Measurements from ENCODE around the gene ZNF608. TPM values are rescaled to one million over a fixed set of nuclear protein-coding genes. Genes with fewer than 3 reads are reported as not detected.

The ZNF608 gene
- polyA plus RNA-seq, 3 donors from 2014 or later: not detected

- Mint-ChIP-seq H3K4me1 (peaks cover 35 to 39% of the 10 kb centered on the region in 2 donors), H3K36me3 (no peaks in the 10 kb centered on the region), H3K27ac (no peak overlapping the region), H3K9me3 (peaks cover 0 to 4% (median 0%) of the 10 kb centered on the region in 6 donors), H3K27me3 (ENCODE audit: low read depth in 3 of 3) (peaks cover 9 to 36% (median 20%) of the 10 kb centered on the region in 3 donors), H3K4me3 (peak overlapping the region; percentile 72 to 85 (median 77))
- DNase-seq: peak in 1 of 3 donors; percentile 7
Observed at GRCh38 chr5:124746916-124747790, 714 bp upstream of the ZNF608 start.

- peaks cover 9 to 43% (median 20%) of the 10 kb centered on the region in 3 donors for H3K27me3 Mint-ChIP-seq (ENCODE audit: low read depth in 3 of 3)
- peaks cover 35 to 39% of the 10 kb centered on the region in 2 donors for H3K4me1 Mint-ChIP-seq
- no peak for DNase-seq
- peak overlapping the region in 2 of 5 donors; percentile 26 to 85 for H3K4me3 Mint-ChIP-seq
- peaks cover 0 to 7% (median 4%) of the 10 kb centered on the region in 6 donors for H3K9me3 Mint-ChIP-seq
- no peak overlapping the region for H3K27ac Mint-ChIP-seq
- H3K36me3 Mint-ChIP-seq: peaks cover 0 to 4% (median 0%) of the 10 kb centered on the region in 3 donors
Observed at GRCh38 chr5:124745007-124745927, 1.2 kb downstream of the ZNF608 start.

GRCh38 chr5:124744170-124744971 is 2.1 kb downstream of the ZNF608 start:
- Mint-ChIP-seq H3K4me1 (peaks cover 34 to 36% of the 10 kb centered on the region in 2 donors), H3K27ac (no peak overlapping the region), H3K9me3 (peaks cover 0 to 7% (median 4%) of the 10 kb centered on the region in 6 donors), H3K36me3 (peaks cover 0 to 4% (median 0%) of the 10 kb centered on the region in 3 donors), H3K27me3 (ENCODE audit: low read depth in 3 of 3) (peaks cover 9 to 43% (median 20%) of the 10 kb centered on the region in 3 donors), H3K4me3 (no peak overlapping the region)
- DNase-seq: no peak

DNA sequence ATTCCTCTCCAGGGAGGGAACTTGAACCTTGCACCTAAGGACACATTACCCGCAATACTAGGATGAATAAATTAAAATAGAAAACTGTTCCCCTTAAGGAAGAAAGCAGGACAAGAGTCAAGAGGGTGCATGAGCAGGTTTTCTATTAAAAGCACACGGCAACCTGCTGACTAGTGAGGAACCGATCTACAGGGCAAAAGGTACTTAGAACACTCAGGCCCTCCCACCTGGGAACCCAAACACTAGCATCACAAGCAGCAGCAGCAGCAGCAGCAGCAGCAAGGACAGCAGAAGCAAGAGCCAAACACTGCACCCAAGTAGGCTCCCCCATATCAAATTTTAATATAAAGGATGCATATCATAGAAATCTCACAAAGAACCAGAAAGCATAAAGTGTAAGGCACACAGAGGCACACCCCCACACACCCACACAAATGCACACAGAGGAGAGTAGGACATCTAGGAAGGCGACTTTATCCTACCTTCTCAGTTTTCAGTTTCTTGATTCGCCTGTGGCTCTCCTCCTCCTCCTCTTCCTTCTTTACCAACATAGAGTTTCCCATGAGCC is 2.8 kb downstream of the ZNF608 start:
- Mint-ChIP-seq H3K4me1 (peaks cover 27 to 30% of the 10 kb centered on the region in 2 donors), H3K27ac (no peak overlapping the region), H3K36me3 (peaks cover 0 to 4% (median 0%) of the 10 kb centered on the region in 3 donors), H3K9me3 (peaks cover 0 to 7% (median 4%) of the 10 kb centered on the region in 6 donors), H3K4me3 (no peak overlapping the region), H3K27me3 (ENCODE audit: low read depth in 3 of 3) (peaks cover 12 to 38% (median 20%) of the 10 kb centered on the region in 3 donors)
- DNase-seq: no peak

- Mint-ChIP-seq H3K4me1 (peaks cover 21 to 24% of the 10 kb centered on the region in 2 donors), H3K27me3 (ENCODE audit: low read depth in 3 of 3) (peaks cover 10 to 34% (median 16%) of the 10 kb centered on the region in 3 donors), H3K9me3 (peaks cover 0 to 7% (median 4%) of the 10 kb centered on the region in 6 donors), H3K4me3 (no peak overlapping the region), H3K27ac (no peak overlapping the region), H3K36me3 (peaks cover 0 to 4% (median 0%) of the 10 kb centered on the region in 3 donors)
- DNase-seq: no peak
Observed at GRCh38 chr5:124742983-124743601, 3.3 kb downstream of the ZNF608 start.

GRCh38 chr5:124742521-124742920 is 3.9 kb downstream of the ZNF608 start:
- Mint-ChIP-seq H3K27me3 (ENCODE audit: low read depth in 3 of 3) (peaks cover 10 to 28% (median 14%) of the 10 kb centered on the region in 3 donors), H3K4me3 (no peak overlapping the region), H3K4me1 (peaks cover 16 to 18% of the 10 kb centered on the region in 2 donors), H3K27ac (no peak overlapping the region), H3K9me3 (peaks cover 0 to 7% (median 4%) of the 10 kb centered on the region in 6 donors), H3K36me3 (peaks cover 0 to 4% (median 0%) of the 10 kb centered on the region in 3 donors)
- no peak for DNase-seq

DNA sequence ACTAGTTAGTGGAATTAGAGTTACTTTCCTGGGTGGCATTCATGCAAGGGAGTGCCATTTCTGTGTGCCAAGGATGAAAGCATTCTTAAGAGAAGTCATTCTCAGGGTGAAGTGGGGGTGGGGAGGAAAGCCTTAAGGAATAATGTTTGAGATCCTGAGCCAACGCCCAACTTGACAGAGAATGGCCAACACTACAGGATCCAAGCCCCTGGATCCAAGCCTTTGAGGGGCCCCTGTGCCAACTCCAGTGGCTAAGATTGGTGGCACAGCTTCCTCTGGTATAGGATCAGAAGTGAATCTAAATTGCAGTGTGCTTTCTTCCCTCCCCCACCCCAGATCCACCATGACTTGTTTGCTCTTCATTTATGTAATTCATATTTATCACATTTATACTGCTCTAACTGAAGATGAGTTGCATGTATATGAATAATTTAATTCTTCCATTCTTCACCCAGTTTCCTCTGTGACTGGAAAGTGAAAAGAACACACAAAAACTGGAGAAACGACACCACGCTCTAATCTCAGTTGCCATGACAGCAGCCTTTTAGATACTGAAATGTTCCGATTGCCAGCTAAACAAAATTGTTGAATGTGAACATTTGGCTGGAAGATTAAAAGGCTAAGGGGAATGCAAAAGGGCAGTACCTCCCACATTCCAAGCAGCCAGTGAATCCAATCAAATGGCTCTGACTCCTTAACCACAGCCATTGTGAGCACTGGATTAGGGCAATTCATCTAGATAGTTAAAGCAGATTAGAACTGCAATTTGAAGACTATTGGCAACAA is 4.5 kb downstream of the ZNF608 start:
- Mint-ChIP-seq H3K4me1 (peaks cover 9 to 12% of the 10 kb centered on the region in 2 donors), H3K9me3 (peaks cover 0 to 7% (median 4%) of the 10 kb centered on the region in 6 donors), H3K27ac (no peak overlapping the region), H3K27me3 (ENCODE audit: low read depth in 3 of 3) (peaks cover 5 to 23% (median 13%) of the 10 kb centered on the region in 3 donors), H3K36me3 (peaks cover 0 to 4% (median 0%) of the 10 kb centered on the region in 3 donors), H3K4me3 (no peak overlapping the region)
- no peak for DNase-seq

DNA sequence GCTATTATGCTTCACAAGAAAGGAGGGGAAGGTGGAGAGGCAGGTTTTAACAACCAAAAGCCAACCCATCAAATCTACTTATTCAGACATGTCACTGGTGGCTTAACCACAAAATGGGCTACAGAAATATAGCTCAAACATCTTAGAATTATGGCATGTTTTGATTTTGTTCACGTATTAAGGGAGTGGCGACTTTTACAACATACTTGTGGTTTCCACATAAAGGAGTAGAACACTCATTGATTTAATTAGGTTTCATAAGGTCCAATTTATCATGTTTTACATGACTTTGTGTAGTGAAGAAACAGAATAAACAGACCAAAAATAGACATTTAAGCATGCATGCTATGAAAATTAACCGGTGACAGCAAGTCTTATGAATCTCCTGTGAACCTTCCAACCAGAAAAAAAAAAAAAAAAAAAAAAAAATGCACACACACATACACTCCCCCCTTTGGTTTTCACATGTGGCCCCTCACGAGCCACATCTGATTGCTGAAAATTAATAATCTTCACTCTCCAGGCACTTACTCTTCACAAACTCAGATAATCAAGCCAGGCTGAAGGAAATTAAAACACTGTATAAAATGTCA is 5.4 kb downstream of the ZNF608 start:
- H3K27ac Mint-ChIP-seq: no peak overlapping the region
- H3K27me3 Mint-ChIP-seq (ENCODE audit: low read depth in 3 of 3): peaks cover 6 to 19% (median 9%) of the 10 kb centered on the region in 3 donors
- H3K4me3 Mint-ChIP-seq: no peak overlapping the region

GRCh38 chr5:124740071-124740470 is 6.4 kb downstream of the ZNF608 start:
- no peak overlapping the region for H3K4me3 Mint-ChIP-seq

More for the DNA sequence above, 5.4 kb downstream of the ZNF608 start:
- DNase-seq: no peak
- H3K4me1 Mint-ChIP-seq: peaks cover 1 to 4% of the 10 kb centered on the region in 2 donors
- peaks cover 0 to 6% (median 3%) of the 10 kb centered on the region in 6 donors for H3K9me3 Mint-ChIP-seq
- peaks cover 0 to 4% (median 0%) of the 10 kb centered on the region in 3 donors for H3K36me3 Mint-ChIP-seq

GRCh38 chr5:124739634-124740025 is 6.8 kb downstream of the ZNF608 start:
- no peak for DNase-seq
- peaks cover 8 to 16% (median 9%) of the 10 kb centered on the region in 3 donors for H3K27me3 Mint-ChIP-seq (ENCODE audit: low read depth in 3 of 3)
- peaks cover 0 to 4% (median 3%) of the 10 kb centered on the region in 3 donors for H3K36me3 Mint-ChIP-seq
- H3K4me3 Mint-ChIP-seq: no peak overlapping the region
- peaks cover 0 to 5% (median 2%) of the 10 kb centered on the region in 6 donors for H3K9me3 Mint-ChIP-seq
- peaks cover 0 to 4% of the 10 kb centered on the region in 2 donors for H3K4me1 Mint-ChIP-seq
- H3K27ac Mint-ChIP-seq: no peak overlapping the region

More at GRCh38 chr5:124740071-124740470, 6.4 kb downstream of the ZNF608 start:
- Mint-ChIP-seq H3K27ac (no peak overlapping the region), H3K27me3 (ENCODE audit: low read depth in 3 of 3) (peaks cover 10 to 16% (median 11%) of the 10 kb centered on the region in 3 donors), H3K4me1 (peaks cover 0 to under 1% of the 10 kb centered on the region in 2 donors), H3K9me3 (peaks cover 0 to 5% (median 2%) of the 10 kb centered on the region in 6 donors), H3K36me3 (peaks cover 0 to 4% (median 3%) of the 10 kb centered on the region in 3 donors)
- no peak for DNase-seq
